H1 (cell line): ENCODE data around the gene FOXL3. TPM values are rescaled to one million over a fixed set of nuclear protein-coding genes. Genes with fewer than 3 reads are reported as not detected.
A peak's percentile ranks its signal among the peaks of the same experiment; 100 is the strongest.

Experiments used
- CTCF ChIA-PET: fragments of 300-600 bp; sonication (Branson Sonifier 250); formaldehyde crosslinking; loops from one replicate; lab custom pipeline; 2021; ENCODE audit not compliant: partially characterized antibody; lab: Charles Lee
- POLR2A ChIA-PET: fragments of 300-600 bp; sonication (Branson Sonifier 250); formaldehyde crosslinking; loops from one replicate; lab custom pipeline; 2021; ENCODE audit warnings: inconsistent platforms; ENCODE audit not compliant: partially characterized antibody; lab: Charles Lee
- DNase-seq, 2 experiments: peaks; one replicate each; pipeline versions ENCODE4 v3.0.0 to v3.0.0-alpha.2; 2010 to 2022; ENCODE audit warnings: low spot score in 2 of 2, low read depth in 1 of 2, mixed read lengths in 1 of 2
- FAIRE-seq: peaks from 2 replicates; lab custom pipeline; 2011; peaks lifted over from hg19 to GRCh38; lab: Jason Lieb, UNC
- H2AFZ ChIP-seq: 2 replicates; pipeline ENCODE4 v1.8.1; 2012; ENCODE audit warnings: low read length, inconsistent platforms
- H2AK5ac ChIP-seq: 2 replicates; pipeline ENCODE4 v1.6.1; 2013; ENCODE audit warnings: low read depth, low read length
- H2BK120ac ChIP-seq: replicated peaks from 2 replicates; pipeline ENCODE3; 2013; ENCODE audit warnings: low read depth, low read length, inconsistent platforms
- H2BK12ac ChIP-seq: 2 replicates; pipeline ENCODE4 v1.6.1; 2013; ENCODE audit warnings: low read depth, low read length
- H2BK15ac ChIP-seq: 2 replicates; pipeline ENCODE4 v1.6.1; 2013; ENCODE audit warnings: low read length
- H2BK20ac ChIP-seq: 2 replicates; pipeline ENCODE4 v1.6.1; 2013; ENCODE audit warnings: low read length
- H2BK5ac ChIP-seq: 2 replicates; pipeline ENCODE4 v1.6.1; 2013; ENCODE audit warnings: low read depth, low read length
- H3K14ac ChIP-seq: 2 replicates; pipeline ENCODE4 v1.6.1; 2013; ENCODE audit warnings: inconsistent platforms; ENCODE audit not compliant: insufficient read length
- H3K18ac ChIP-seq: 2 replicates; pipeline ENCODE4 v1.6.1; 2013; ENCODE audit warnings: low read length; ENCODE audit errors: extremely low read depth
- H3K23ac ChIP-seq: 2 replicates; pipeline ENCODE4 v1.6.1; 2013; ENCODE audit warnings: inconsistent platforms; ENCODE audit not compliant: insufficient read length
- H3K23me2 ChIP-seq: 2 replicates; pipeline ENCODE4 v1.6.1; 2013; ENCODE audit warnings: low read depth, low read length
- H3K27ac ChIP-seq: 2 replicates; pipeline ENCODE4 v1.6.1; 2011; ENCODE audit warnings: low read depth, low read length, inconsistent platforms
- H3K27me3 ChIP-seq, 4 experiments: replicated peaks in 1 of 4; 1 replicate in 1 of 4; 2 replicates in 3 of 4; pipeline versions ENCODE4 v1.6.1 to v1.8.1; 2011 to 2013; ENCODE audit warnings: low read length in 3 of 4, mild to moderate bottlenecking in 3 of 4, inconsistent platforms in 2 of 4, mixed read lengths in 2 of 4, moderate library complexity in 1 of 4; ENCODE audit not compliant: control insufficient read depth in 3 of 4, insufficient read depth in 3 of 4; ENCODE audit errors: extremely low read depth in 1 of 4
- H3K36me3 ChIP-seq, 4 experiments: 2 replicates each; pipeline versions ENCODE4 v1.6.1 to v1.8.1; 2011 to 2013; ENCODE audit warnings: mild to moderate bottlenecking in 4 of 4, low read length in 3 of 4, moderate library complexity in 2 of 4, control low read depth in 1 of 4, inconsistent platforms in 1 of 4; ENCODE audit not compliant: insufficient read depth in 4 of 4, control insufficient read depth in 2 of 4
- H3K4ac ChIP-seq: replicated peaks from 2 replicates; pipeline ENCODE3; 2013; ENCODE audit warnings: low read length, low read depth, mixed read lengths, inconsistent platforms; ENCODE audit not compliant: insufficient read length
- H3K4me1 ChIP-seq, 4 experiments: replicated peaks in 1 of 4; 1 replicate in 1 of 4; 2 replicates in 3 of 4; pipeline versions ENCODE4 v1.6.1 to v1.8.1; 2011 to 2013; ENCODE audit warnings: low read length in 3 of 4, inconsistent platforms in 2 of 4, mixed read lengths in 1 of 4; ENCODE audit not compliant: insufficient read depth in 4 of 4, control insufficient read depth in 3 of 4
- H3K4me2 ChIP-seq, 2 experiments: 2 replicates each; pipeline versions ENCODE4 v1.6.1 to v1.8.1; 2011 to 2013; ENCODE audit warnings: low read depth in 2 of 2, low read length in 2 of 2, control low read depth in 1 of 2, inconsistent platforms in 1 of 2, mild to moderate bottlenecking in 1 of 2; ENCODE audit not compliant: insufficient read depth in 1 of 2
- H3K4me3 ChIP-seq, 4 experiments: fragments of 200-600, 300-600 bp in 1 of 4; sonication (generic), shearing (Covaris generic), sonication (Bioruptor Twin) in 1 of 4; 2 replicates each; pipeline versions ENCODE4 v1.5.1 to v1.8.1; 2011 to 2016; ENCODE audit warnings: low read length in 4 of 4, low read depth in 3 of 4, control low read depth in 2 of 4, inconsistent platforms in 2 of 4, mild to moderate bottlenecking in 2 of 4, mixed read lengths in 1 of 4, moderate library complexity in 1 of 4; ENCODE audit not compliant: insufficient read depth in 2 of 4; ENCODE audit errors: extremely low read depth in 1 of 4
- H3K56ac ChIP-seq: replicated peaks from 2 replicates; pipeline ENCODE3; 2013; ENCODE audit warnings: low read depth, mild to moderate bottlenecking, mixed read lengths, low read length, inconsistent platforms; ENCODE audit not compliant: insufficient read length
- H3K79me1 ChIP-seq: 2 replicates; pipeline ENCODE4 v1.6.1; 2013; ENCODE audit warnings: low read depth, low read length, control low read depth
- H3K79me2 ChIP-seq, 2 experiments: 2 replicates each; pipeline versions ENCODE4 v1.6.1 to v1.8.1; 2012 to 2013; ENCODE audit warnings: low read length in 2 of 2, mild to moderate bottlenecking in 2 of 2, inconsistent platforms in 1 of 2; ENCODE audit not compliant: insufficient read depth in 2 of 2, control insufficient read depth in 1 of 2
- H3K9ac ChIP-seq, 4 experiments: replicated peaks in 1 of 4; 1 replicate in 1 of 4; 2 replicates in 3 of 4; pipeline versions ENCODE4 v1.6.1 to v1.8.1; 2011 to 2013; ENCODE audit warnings: low read depth in 3 of 4, low read length in 3 of 4, control low read depth in 2 of 4, mild to moderate bottlenecking in 2 of 4, moderate library complexity in 2 of 4, inconsistent platforms in 1 of 4; ENCODE audit errors: extremely low read depth in 1 of 4
- H3K9me3 ChIP-seq, 2 experiments: 2 replicates each; pipeline versions ENCODE4 v1.6.1 to v1.8.1; 2012 to 2013; ENCODE audit warnings: mild to moderate bottlenecking in 2 of 2, moderate library complexity in 2 of 2, control low read depth in 1 of 2, inconsistent platforms in 1 of 2, low read depth in 1 of 2, low read length in 1 of 2, mixed read lengths in 1 of 2; ENCODE audit not compliant: insufficient read depth in 2 of 2
- H4K20me1 ChIP-seq, 2 experiments: replicated peaks in 1 of 2; 2 replicates each; pipeline versions ENCODE3 to v1.8.1; 2011 to 2013; ENCODE audit warnings: inconsistent platforms in 2 of 2, low read length in 2 of 2, mild to moderate bottlenecking in 1 of 2; ENCODE audit not compliant: insufficient read depth in 2 of 2, control insufficient read depth in 1 of 2
- H4K5ac ChIP-seq: 2 replicates; pipeline ENCODE4 v1.6.1; 2013; ENCODE audit warnings: low read length, low read depth, mixed read lengths, inconsistent platforms; ENCODE audit not compliant: insufficient read length
- H4K8ac ChIP-seq: 2 replicates; pipeline ENCODE4 v1.8.0; 2013; ENCODE audit warnings: mild to moderate bottlenecking, moderate library complexity, low read length, inconsistent platforms; ENCODE audit not compliant: insufficient read depth; ENCODE audit errors: extremely low read depth
- H4K91ac ChIP-seq: replicated peaks from 2 replicates; pipeline ENCODE3; 2013; ENCODE audit warnings: low read length, mixed read lengths, inconsistent platforms; ENCODE audit not compliant: insufficient read length
- BCL11A ChIP-seq, 2 experiments: IDR thresholded peaks; one replicate each; pipeline ENCODE4 v1.6.1; 2011; ENCODE audit warnings: low read depth in 2 of 2, low read length in 2 of 2, mild to moderate bottlenecking in 2 of 2
- CEBPB ChIP-seq: IDR thresholded peaks from 2 replicates; pipeline ENCODE4 v1.6.1; 2012; ENCODE audit warnings: low read depth, low read length
- E2F6 ChIP-seq: IDR thresholded peaks from 2 replicates; pipeline ENCODE4 v1.6.1; 2012; ENCODE audit warnings: inconsistent platforms
- EGR1 ChIP-seq: IDR thresholded peaks from 2 replicates; pipeline ENCODE4 v1.6.1; 2011; ENCODE audit warnings: low read depth, low read length, borderline replicate concordance
- EP300 ChIP-seq, 2 experiments: IDR thresholded peaks; 1 replicate in 1 of 2; 2 replicates in 1 of 2; pipeline ENCODE4 v1.6.1; 2011 to 2012; ENCODE audit warnings: low read depth in 2 of 2, low read length in 2 of 2, mild to moderate bottlenecking in 2 of 2, borderline replicate concordance in 1 of 2, inconsistent platforms in 1 of 2, moderate library complexity in 1 of 2
- HDAC2 ChIP-seq, 2 experiments: fragments of 300-600 bp in 1 of 2; sonication (generic) in 1 of 2; IDR thresholded peaks; 2 replicates each; pipeline ENCODE4 v1.6.1; 2011 to 2012; ENCODE audit warnings: low read depth in 2 of 2, low read length in 2 of 2, mild to moderate bottlenecking in 2 of 2, moderate library complexity in 2 of 2, borderline replicate concordance in 1 of 2, inconsistent platforms in 1 of 2
- MAFK ChIP-seq: IDR thresholded peaks from 2 replicates; pipeline ENCODE4 v1.6.1; 2012; ENCODE audit warnings: low read depth, mild to moderate bottlenecking, improper control_type of control experiment, low read length
- MAX ChIP-seq: IDR thresholded peaks from 2 replicates; pipeline ENCODE4 v1.6.1; 2012; ENCODE audit warnings: inconsistent platforms
- SAP30 ChIP-seq: fragments of 300-600 bp; sonication (generic); IDR thresholded peaks from 2 replicates; pipeline ENCODE4 v1.7.1; 2012; ENCODE audit warnings: low read length, moderate library complexity, mild to moderate bottlenecking, inconsistent platforms; ENCODE audit not compliant: insufficient read depth, insufficient replicate concordance
- SP1 ChIP-seq: IDR thresholded peaks from 2 replicates; pipeline ENCODE4 v1.6.1; 2011; ENCODE audit warnings: low read depth, low read length
- YY1 ChIP-seq: IDR thresholded peaks from 2 replicates; pipeline ENCODE4 v1.6.1; 2011; ENCODE audit warnings: low read depth, mild to moderate bottlenecking, low read length
- WGBS, 2 experiments: shearing (Covaris generic) in 1 of 2; methylation state at CpG; one replicate each; pipeline versions ENCODE4 v1.1.6 to v1.1.7; 2013 to 2015; ENCODE audit warnings: low lambda C conversion rate in 2 of 2, mixed read lengths in 2 of 2, inconsistent platforms in 1 of 2, low coverage in 1 of 2, missing lambda C conversion rate in 1 of 2; ENCODE audit not compliant: insufficient replicate concordance in 2 of 2, insufficient coverage in 1 of 2, insufficient read length in 1 of 2; ENCODE audit errors: extremely low coverage in 1 of 2, missing lambda C conversion rate in 1 of 2; 5-methylcytosine and 5-hydroxymethylcytosine counted together
- polyA plus RNA-seq, 7 experiments: library from polyadenylated mRNA; depleted of rRNA in 3 of 7; stranded (reverse) in 5 of 7; unstranded in 2 of 7; fragments of >200 nt in 5 of 7; fragments of 200-250 nt in 2 of 7; gene quantifications; 1 replicate in 5 of 7; 2 replicates in 1 of 7; 4 replicates in 1 of 7; pipeline versions ENCODE4 v1.2.1 to v1.2.3, GENCODE V29; 2011 to 2013; ENCODE audit warnings: missing spikeins in 2 of 7, mixed read lengths in 2 of 7
- total RNA-seq: library from RNA; stranded (reverse); fragmentation: NEBNext Ultra II Directional; extraction: Animal tissue kit (Norgen Biotek cat#: 25700); gene quantifications from 2 replicates; pipeline ENCODE4 v1.2.1, GENCODE V29; 2021

FOXL3 gene
- total and polyA plus RNA-seq, 2 of the 8 experiments (the other 6 are each of a cell fraction or from before 2014, with no cell fraction given) = not detected

GRCh38 chr7:303884-304573 lies 14.1 kb downstream of the FOXL3 start:
- Histone ChIP-seq H2BK5ac (no peak overlapping the region), H3K4me3 (no peak overlapping the region), H4K5ac (no peak overlapping the region), H3K23ac (no peak overlapping the region), H3K79me2 (no peaks in the 10 kb centered on the region), H3K9ac (no peak overlapping the region), H3K23me2 (peaks cover 3% of the 10 kb centered on the region; the same call in 1 of the 2 replicates), H3K4ac (no peak overlapping the region), H3K4me2 (no peak overlapping the region), H2BK120ac (no peak overlapping the region), H2BK15ac (no peak overlapping the region), H3K4me1 (no peaks in the 10 kb centered on the region), H2BK12ac (peak overlapping the region; percentile 1; the same call in 1 of the 2 replicates), H2AK5ac (peak overlapping the region; percentile 56; the same call in 1 of the 2 replicates), H4K20me1 (peaks cover 0 to 6% of the 10 kb centered on the region in 2 experiments), H2AFZ (no peak overlapping the region), H3K79me1 (no peaks in the 10 kb centered on the region), H3K27ac (no peak overlapping the region), H3K27me3 (no peaks in the 10 kb centered on the region), H4K8ac (no peak overlapping the region), H4K91ac (no peak overlapping the region), H3K56ac (no peak overlapping the region), H3K14ac (no peak overlapping the region), H3K36me3 (no peaks in the 10 kb centered on the region; a peak in 1 of 8 replicates), H2BK20ac (no peak overlapping the region), H3K9me3 (peaks cover 9% of the 10 kb centered on the region in 2 experiments; a peak in 3 of 4 replicates), H3K18ac (no peak overlapping the region)
- DNase-seq = no peak
- no peak for FAIRE-seq
- 94% methylated on average over 18 of the region's 24 CpGs; no CpG with 5 or more reads in 1 of the 2 experiments for WGBS, 2 experiments
- ChIA-PET POLR2A (no interaction called here), CTCF (no interaction called here)
- no peak for TF ChIP-seq YY1
- TF ChIP-seq MAX = no peak
- no peak for TF ChIP-seq E2F6
- TF ChIP-seq EP300 (IDR thresholded peaks at IDR 0.05; ENCODE audit: borderline replicate concordance in 1 of 2, low read depth in 2 of 2, low read length in 2 of 2) = no peak
- no peak for TF ChIP-seq SAP30
- no peak for TF ChIP-seq HDAC2 (IDR thresholded peaks at IDR 0.05; ENCODE audit: borderline replicate concordance in 1 of 2, low read depth in 2 of 2, low read length in 2 of 2)
- no peak for TF ChIP-seq CEBPB
- TF ChIP-seq MAFK = no peak
- TF ChIP-seq SP1 = no peak
- no peak for TF ChIP-seq EGR1
- TF ChIP-seq BCL11A (IDR thresholded peaks at IDR 0.05; ENCODE audit: low read depth in 2 of 2, low read length in 2 of 2) = no peak
